RCC 7860 (cell line): Measurements from ENCODE around the gene ENPP7.

ENCODE experiments used
- DNase-seq: peaks from one replicate; pipeline ENCODE4 v3.0.0-alpha.2; 2015; ENCODE audit warnings: low spot score
- FAIRE-seq: peaks from 2 replicates; lab custom pipeline; 2012; peaks lifted over from hg19 to GRCh38; lab: Jason Lieb, UNC

Gene ENPP7

DNA sequence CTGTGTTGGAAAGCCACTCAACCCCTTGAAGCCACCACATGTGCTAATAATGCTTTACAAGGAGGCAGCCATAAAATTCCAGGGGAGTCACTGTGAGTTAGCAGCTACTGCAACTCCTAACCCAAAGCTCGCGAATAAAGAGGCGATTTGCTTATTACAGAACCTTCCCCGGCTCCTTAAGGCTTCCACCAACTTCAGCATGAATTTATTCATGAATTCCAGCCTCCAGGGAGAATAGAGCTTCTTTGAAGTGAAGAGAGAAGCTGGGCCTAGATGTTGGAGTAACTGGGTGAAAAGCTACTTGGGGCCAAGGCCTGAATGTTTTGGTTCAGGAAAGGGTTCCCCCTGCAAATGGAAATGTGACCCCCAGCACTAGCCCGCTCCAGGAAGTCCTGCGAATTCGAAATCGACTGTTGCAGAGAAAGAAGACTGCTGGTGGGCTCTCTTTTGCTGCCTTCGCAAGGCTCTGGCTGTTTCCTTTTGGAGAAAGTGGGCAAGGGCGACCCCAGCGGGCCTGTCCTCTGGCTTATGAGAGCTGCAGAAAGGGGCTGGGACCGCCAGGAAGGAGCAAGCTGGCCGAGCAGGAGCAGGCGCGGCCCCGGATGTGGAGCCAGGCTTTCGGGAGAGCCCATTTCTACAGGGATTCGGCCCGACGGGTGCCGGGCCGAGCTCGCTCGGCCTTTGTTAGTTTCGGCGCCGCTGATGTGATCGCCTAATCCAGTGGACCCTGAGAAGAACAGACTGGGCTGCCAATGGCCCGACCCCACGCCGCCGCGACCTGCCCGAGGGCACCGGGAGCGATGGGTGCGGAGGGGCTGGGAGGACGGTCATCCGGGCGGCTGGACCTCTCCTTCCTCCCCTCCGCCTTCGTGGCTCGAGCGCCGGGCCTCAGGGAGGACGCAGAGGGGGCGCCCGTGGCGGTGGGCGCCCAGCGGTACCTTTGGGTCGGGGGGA is 58.5 kb downstream of the ENPP7 start:
- no peak for DNase-seq
- no peak for FAIRE-seq

DNA sequence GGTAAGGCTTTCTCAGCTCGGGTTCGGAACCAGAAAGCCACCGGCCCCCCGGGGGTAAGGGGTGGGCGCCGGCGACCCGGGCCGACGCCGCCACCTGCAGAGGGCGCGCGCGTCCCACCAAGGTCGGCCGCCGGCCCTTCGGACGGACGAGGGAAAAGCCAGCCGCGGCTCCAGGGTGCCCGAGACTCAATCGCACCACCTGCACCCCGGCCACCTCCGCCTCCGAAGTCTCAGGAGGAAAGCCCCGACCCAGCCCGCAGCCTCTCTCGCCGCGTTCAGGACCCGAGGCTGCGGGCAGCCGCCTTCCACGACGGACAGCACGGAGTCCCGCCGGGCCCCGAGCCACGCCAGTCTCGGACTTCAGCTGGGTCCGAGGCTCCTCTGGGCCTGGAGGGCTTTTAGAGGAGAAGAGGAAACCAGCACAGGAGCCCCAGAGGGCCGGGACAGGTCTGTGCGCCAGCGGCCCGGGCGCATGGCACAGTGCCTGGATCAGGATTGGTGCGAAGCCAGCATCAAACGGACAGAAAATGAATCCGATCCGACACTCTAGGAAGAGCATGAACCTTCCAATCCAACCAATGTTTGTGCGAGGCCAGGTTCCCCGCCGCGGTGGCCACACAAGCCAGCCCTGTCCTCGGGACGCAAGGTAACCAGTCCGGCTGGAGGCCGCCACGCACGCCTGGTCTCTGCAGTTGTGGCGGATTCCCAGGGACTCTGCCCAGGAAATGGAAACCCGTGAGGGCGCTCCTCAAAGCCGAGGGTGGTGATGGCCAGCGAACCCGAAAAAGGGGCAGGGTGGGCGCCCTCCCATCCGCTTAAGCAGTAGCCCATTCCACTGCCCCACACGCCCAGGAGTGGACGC is 59.4 kb downstream of the ENPP7 start:
- FAIRE-seq, result no peak
- no peak for DNase-seq

DNA sequence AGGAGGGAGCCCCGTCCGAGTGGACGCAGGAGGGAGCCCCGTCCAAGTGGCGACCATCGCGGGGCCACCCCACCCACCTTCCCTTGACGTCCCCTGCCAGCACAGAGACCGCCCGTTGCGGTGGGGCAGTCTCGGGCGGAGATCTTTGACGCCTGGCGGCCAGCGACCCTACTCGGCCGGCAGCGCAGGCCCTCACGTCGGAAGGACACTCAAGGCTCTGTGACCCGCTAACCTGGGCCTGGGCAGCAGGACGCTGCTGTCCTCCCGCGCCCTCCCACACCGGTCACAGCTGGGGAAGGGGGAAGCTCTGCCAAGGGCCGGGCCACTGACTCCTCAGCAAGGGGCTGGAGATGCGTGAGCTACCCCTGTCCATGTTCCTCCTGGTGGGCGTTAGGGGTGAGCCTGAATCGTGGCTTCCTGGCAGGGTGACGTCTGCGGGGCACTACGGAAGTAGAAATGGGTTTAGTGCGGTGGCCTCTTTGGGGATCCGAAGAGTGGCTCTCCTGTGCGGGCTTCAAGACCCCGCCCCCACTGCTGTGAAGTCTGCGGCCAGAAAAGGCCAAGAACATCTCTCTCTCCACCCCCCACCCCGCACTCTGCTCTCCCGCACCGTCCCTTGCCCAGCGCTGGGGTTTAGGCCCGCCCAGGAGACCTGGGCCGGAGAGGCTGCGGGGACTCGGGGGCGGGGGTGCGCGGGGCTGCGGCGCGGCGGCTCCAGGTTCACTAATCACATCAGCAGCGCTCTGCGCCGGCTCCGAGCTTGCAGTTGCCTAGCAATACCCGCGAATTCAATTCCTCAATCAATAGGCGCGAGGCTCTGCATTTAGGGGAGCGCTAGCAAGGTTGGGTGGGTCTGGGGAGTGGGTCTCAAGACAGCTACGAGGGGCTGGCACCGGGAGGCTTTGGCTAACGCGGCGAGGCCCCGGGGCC is 60.3 kb downstream of the ENPP7 start:
- FAIRE-seq (no peak), DNase-seq (no peak)

DNA sequence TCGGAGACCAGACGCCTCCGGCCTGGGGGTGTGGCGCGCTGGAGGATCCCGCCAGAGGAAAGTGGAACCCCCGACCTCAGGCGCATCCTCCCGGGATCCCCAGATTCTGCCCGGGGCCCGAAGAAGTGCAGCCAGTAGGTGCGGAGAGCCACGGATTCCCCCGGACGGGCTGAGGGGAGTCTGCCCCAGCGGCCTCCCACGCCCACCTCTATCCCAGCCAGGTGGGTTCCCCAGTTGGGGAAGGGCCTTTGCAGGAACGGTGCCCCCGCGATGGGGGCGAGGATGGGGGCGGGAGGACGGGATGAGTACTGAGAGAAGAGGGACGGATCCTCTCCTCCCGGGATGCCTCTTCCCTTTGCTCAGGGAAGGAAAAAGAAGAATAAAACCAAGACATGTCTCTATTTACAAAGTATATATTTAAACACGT is 61.0 kb downstream of the ENPP7 start:
- no peak for FAIRE-seq
- DNase-seq, result no peak
